ENCODE results near the gene ANKRD62. TPM values are rescaled to one million over a fixed set of nuclear protein-coding genes. Genes with fewer than 3 reads are reported as not detected.

ANKRD62 gene
- total RNA-seq, 2 experiments from 2014 or later: not detected

- ChIA-PET CTCF (no interaction called here), POLR2A (no interaction called here)
- intact Hi-C loops (cut with DNase I, micrococcal nuclease): no loop called here
- Mint-ChIP-seq H3K27me3 (peaks cover 4% of the 10 kb centered on the region), H3K36me3 (ENCODE audit: low read depth) (no peaks in the 10 kb centered on the region), H3K27ac (no peak overlapping the region), H3K4me1 (ENCODE audit: low read depth) (no peaks in the 10 kb centered on the region), H3K9me3 (no peaks in the 10 kb centered on the region), H3K4me3 (no peak overlapping the region)
- Histone ChIP-seq H3K4me1 (ENCODE audit: insufficient read depth, low read length) (no peaks in the 10 kb centered on the region), H3K36me3 (ENCODE audit: insufficient read depth, low read length) (no peaks in the 10 kb centered on the region), H3K9me3 (ENCODE audit: control insufficient read depth in 1 of 2, insufficient read depth in 1 of 2, low read length in 2 of 2) (peaks cover 0 to 8% of the 10 kb centered on the region in 2 experiments), H3K27me3 (ENCODE audit: control insufficient read depth in 1 of 2, insufficient read depth in 2 of 2, low read length in 2 of 2) (peaks cover 0 to 3% of the 10 kb centered on the region in 2 experiments), H3K27ac (ENCODE audit: low read depth in 1 of 2, low read length in 2 of 2) (no peak overlapping the region), H3K4me3 (ENCODE audit: low read length) (no peak overlapping the region)
- no peak for TF ChIP-seq CTCF (IDR thresholded peaks at IDR 0.05)
- DNase-seq (no peak), ATAC-seq (ENCODE audit: poor library complexity) (no peak)
Observed at GRCh38 chr18:12062974-12063373, 30.7 kb upstream of the ANKRD62 start.

DNA sequence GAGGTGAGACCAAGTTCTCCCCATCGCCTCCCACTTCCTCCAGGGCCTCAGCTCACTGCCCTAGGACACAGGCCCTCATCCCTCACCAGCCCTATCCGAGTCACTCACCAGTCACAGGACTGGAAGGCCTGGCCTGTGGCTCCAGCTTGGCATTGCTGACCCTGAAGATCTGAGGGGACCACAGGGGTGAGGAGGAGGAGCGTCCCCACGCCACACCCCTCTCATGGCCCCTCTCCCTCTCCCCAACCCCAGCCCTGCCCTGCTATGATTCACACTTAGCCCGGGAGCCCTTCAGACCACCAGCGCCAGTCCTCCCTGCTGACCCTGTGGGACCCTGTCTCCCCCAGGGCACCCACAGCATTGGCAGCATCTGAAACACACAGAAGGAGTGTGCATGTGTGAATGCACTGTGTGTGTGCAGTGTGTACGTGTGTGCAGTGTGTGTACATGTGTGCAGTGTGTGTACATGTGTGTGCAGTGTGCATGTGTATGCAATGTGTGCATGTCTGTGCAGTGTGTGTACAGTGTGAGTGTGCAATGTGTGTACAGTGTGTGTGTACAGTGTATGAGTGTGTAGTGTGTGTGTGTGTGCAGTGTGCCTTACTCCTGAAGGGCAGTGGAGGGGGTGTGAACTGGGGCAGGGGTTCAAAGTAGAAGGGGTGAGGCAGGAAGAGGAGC is 29.4 kb upstream of the ANKRD62 start:
- POLR2A ChIA-PET: no interaction called here
- H3K36me3 ChIP-seq (ENCODE audit: insufficient read depth, low read length): no peaks in the 10 kb centered on the region
- CTCF ChIA-PET: no interaction called here
- TF ChIP-seq CTCF (IDR thresholded peaks at IDR 0.05): no peak
- H3K4me3 ChIP-seq (ENCODE audit: low read length): no peak overlapping the region
- intact Hi-C loops (cut with DNase I, micrococcal nuclease): no loop called here
- H3K4me1 ChIP-seq (ENCODE audit: insufficient read depth, low read length): no peaks in the 10 kb centered on the region
- ATAC-seq (ENCODE audit: poor library complexity) (no peak), DNase-seq (no peak)
- no peak overlapping the region for H3K27ac ChIP-seq (ENCODE audit: low read depth in 1 of 2, low read length in 2 of 2)
- no peaks in the 10 kb centered on the region for H3K4me1 Mint-ChIP-seq (ENCODE audit: low read depth)
- H3K27me3 Mint-ChIP-seq: peaks cover 11% of the 10 kb centered on the region
- H3K9me3 Mint-ChIP-seq: no peaks in the 10 kb centered on the region
- peaks cover 0 to 9% of the 10 kb centered on the region in 2 experiments for H3K9me3 ChIP-seq (ENCODE audit: control insufficient read depth in 1 of 2, insufficient read depth in 1 of 2, low read length in 2 of 2)
- no peaks in the 10 kb centered on the region for H3K36me3 Mint-ChIP-seq (ENCODE audit: low read depth)
- H3K4me3 Mint-ChIP-seq: no peak overlapping the region
- peaks cover 0 to 3% of the 10 kb centered on the region in 2 experiments for H3K27me3 ChIP-seq (ENCODE audit: control insufficient read depth in 1 of 2, insufficient read depth in 2 of 2, low read length in 2 of 2)
- H3K27ac Mint-ChIP-seq: no peak overlapping the region

- peaks cover 0 to 3% of the 10 kb centered on the region in 2 experiments for H3K27me3 ChIP-seq (ENCODE audit: control insufficient read depth in 1 of 2, insufficient read depth in 2 of 2, low read length in 2 of 2)
- ATAC-seq (ENCODE audit: poor library complexity) (no peak), DNase-seq (no peak)
- H3K4me1 ChIP-seq (ENCODE audit: insufficient read depth, low read length): no peaks in the 10 kb centered on the region
- H3K27me3 Mint-ChIP-seq: peaks cover 15% of the 10 kb centered on the region
- CTCF ChIA-PET: no interaction called here
- POLR2A ChIA-PET: no interaction called here
- no peak for TF ChIP-seq CTCF (IDR thresholded peaks at IDR 0.05)
- H3K4me1 Mint-ChIP-seq (ENCODE audit: low read depth): no peaks in the 10 kb centered on the region
- intact Hi-C loops (cut with DNase I, micrococcal nuclease): no loop called here
- no peaks in the 10 kb centered on the region for H3K36me3 ChIP-seq (ENCODE audit: insufficient read depth, low read length)
- H3K4me3 Mint-ChIP-seq: no peak overlapping the region
- H3K4me3 ChIP-seq (ENCODE audit: low read length): no peak overlapping the region
- no peaks in the 10 kb centered on the region for H3K36me3 Mint-ChIP-seq (ENCODE audit: low read depth)
- no peak overlapping the region for H3K27ac Mint-ChIP-seq
- H3K27ac ChIP-seq (ENCODE audit: low read depth in 1 of 2, low read length in 2 of 2): no peak overlapping the region
- H3K9me3 ChIP-seq (ENCODE audit: control insufficient read depth in 1 of 2, insufficient read depth in 1 of 2, low read length in 2 of 2): peaks cover 0 to 9% of the 10 kb centered on the region in 2 experiments
- H3K9me3 Mint-ChIP-seq: no peaks in the 10 kb centered on the region
Observed at GRCh38 chr18:12065397-12065796, 28.2 kb upstream of the ANKRD62 start.

Measured in CD4-positive, alpha-beta T cell (primary cell).